ENCODE measurements around the gene IRX6.

IRX6 gene

DNA sequence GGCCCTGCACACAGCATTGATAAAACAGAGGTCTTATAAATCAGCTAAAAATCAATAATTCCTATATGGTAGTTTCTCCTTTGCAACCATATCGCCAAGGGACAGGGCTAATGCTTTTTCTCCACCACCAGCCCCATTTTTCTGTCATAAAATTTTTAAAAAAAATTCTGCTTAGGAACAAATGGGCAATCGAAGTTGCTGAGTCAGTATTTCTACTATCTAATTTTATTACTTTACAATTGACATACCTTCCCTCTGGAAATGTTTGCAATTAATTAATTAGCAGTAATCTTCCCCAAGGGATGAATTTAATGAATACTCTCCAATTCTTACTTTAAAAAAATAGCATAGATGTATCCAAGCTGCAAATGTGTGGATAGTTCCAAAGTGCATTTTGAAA lies 1.7 kb upstream of the IRX6 start:
- DNase-seq (ENCODE audit: low read depth in 2 of 2), result no peak

DNA sequence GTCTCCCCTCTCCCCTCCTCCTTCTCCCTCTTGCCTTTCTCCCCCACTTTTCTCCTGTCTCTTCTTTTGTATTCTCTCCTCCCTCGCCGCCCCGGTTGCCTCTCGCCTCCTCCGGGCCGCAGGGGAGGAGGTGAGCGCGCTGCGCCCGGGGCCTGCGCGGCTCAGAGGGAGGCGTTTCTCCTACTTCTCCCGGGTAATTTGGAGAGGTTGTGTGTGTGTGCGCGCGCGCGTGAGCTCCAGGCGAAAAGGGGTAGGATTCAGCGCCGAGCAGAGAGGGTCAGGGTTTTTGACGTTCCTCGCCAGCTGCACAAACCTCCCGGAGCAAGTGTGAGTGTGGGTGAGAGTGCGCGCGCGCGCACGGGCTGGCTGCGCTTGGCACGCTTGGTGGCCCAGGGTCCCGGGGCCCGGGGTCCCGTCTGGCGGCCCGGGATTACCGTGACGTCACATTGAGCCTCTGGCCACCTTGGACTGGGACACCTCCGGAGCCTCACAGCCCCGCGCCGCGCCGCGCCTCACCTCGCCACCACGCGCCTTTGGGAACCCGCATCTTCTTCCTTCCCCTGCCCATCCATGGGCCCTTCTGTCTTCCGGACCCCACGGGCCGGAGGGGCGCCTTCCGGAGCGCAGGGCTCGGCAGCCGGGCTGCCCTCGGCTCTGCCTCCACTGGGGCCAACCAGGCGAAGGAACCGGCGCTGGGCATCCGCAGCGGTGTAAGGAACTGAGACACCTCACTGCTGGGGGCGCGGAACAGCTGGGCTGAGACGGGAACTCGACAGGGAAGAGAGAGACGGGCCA lies 479 bp downstream of the IRX6 start:
- no peak for DNase-seq (ENCODE audit: low read depth in 2 of 2)

DNA sequence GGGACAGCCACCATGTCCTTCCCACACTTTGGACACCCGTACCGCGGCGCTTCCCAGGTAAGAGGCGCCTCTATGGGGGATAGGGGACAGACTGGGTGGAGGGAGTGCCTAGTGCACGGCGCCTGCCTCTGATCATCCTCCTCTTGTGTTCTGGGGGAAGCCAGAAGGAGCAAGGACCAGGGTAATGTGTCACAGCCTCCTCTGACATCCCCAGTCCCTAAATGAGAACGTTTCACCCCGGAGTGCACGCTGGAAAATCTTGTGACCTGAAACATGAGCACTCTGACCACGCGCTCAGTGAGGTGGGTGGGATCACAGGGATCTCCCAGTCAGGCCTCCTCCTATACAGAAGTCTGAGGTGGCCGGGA lies 1.1 kb downstream of the IRX6 start:
- no peak for DNase-seq (ENCODE audit: low read depth in 2 of 2)

DNA sequence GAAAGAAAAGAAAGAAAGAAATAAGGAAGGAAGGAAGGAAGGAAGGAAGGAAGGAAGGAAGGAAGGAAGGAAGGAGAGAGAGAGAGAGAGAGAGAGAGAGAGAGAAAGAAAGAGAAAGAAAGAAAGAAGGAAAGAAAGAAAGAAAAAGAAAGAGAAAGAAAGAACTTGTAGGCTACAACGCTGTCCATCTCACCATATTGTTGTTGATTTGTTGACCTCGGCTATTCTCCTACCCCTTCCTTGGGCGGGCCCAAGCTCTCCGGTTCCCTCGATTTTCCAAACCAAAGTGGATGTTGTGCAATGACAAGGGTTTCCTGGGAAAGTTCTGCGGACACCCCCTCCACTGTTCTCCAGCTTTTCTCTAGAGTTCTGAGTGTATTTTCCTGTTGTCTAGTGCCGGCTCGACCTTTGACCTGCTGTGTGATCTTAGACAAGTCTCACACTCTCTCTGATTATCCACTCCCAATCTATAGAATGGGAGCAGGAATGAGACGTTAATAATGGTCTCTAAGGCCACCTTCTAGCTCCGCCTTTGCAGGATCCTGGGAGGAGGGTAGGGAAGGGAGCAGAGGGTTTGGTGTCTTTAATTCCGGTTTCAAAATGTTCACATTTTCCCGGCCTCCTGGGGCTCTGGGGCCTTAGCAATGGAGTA lies 1.6 kb downstream of the IRX6 start:
- DNase-seq (ENCODE audit: low read depth in 2 of 2), result no peak

DNA sequence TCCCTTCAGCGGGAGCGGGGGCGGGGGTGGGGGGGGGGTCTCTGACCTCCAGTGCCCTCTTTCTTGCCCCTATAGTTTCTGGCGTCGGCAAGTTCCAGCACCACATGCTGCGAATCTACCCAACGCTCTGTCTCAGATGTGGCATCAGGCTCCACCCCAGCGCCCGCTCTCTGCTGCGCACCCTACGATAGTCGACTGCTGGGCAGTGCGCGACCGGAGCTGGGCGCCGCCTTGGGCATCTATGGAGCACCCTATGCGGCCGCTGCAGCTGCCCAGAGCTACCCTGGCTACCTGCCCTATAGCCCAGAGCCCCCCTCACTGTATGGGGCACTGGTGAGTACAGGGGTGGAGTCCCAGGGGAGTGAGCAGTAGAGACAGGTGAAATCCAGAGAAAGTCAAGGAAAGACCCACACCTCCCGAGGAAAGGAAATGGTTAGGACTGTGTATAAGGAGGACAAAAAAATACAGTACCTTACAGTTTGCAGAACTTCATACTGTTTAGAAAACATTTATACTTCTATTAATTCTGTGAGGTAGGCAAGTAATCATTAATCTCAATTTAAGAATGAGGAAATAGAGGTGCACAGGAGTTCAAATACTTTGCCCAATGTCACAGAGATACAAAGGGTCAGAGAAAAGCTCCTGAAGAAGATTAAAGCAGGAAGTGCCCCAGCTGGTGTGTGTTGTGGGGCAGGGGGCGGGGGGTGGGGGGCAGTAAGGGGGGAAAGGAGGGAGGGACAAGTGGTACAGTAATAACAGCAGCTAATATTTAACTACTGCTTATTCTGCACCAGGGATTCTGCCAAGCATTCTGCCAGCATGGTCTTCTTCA lies 2.5 kb downstream of the IRX6 start:
- DNase-seq (ENCODE audit: low read depth in 2 of 2), result no peak

DNA sequence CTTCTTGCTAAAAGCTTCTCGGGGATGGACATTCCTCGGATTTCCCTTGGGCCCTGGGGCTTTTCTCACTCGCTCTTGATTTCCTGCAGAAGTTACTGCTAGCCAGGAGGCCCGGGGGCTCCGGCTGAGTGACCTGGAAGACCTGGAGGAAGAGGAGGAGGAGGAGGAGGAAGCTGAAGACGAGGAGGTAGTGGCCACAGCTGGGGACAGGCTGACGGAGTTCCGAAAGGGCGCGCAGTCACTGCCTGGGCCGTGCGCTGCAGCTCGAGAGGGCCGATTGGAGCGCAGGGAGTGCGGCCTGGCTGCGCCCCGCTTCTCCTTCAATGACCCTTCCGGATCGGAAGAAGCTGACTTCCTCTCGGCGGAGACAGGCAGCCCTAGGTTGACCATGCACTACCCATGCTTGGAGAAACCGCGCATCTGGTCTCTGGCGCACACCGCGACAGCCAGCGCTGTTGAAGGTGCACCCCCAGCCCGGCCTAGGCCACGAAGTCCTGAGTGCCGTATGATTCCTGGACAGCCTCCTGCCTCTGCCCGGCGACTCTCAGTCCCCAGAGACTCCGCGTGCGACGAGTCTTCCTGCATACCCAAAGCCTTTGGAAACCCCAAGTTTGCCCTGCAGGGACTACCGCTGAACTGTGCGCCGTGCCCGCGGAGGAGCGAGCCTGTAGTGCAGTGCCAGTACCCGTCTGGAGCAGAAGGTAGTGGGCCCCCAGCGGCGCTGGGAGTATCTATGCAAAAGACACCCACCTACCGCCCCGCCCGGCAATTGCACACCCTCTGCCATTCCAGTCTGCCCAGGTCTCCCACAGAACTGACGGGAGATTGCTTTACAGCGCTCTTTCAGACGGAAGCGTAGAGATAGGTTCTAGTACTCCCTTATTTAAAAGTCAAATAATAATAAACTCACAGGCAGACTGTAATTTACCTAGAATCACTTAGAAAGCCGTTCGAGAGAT lies 4.9 kb downstream of the IRX6 start:
- no peak for DNase-seq (ENCODE audit: low read depth in 2 of 2)

DNA sequence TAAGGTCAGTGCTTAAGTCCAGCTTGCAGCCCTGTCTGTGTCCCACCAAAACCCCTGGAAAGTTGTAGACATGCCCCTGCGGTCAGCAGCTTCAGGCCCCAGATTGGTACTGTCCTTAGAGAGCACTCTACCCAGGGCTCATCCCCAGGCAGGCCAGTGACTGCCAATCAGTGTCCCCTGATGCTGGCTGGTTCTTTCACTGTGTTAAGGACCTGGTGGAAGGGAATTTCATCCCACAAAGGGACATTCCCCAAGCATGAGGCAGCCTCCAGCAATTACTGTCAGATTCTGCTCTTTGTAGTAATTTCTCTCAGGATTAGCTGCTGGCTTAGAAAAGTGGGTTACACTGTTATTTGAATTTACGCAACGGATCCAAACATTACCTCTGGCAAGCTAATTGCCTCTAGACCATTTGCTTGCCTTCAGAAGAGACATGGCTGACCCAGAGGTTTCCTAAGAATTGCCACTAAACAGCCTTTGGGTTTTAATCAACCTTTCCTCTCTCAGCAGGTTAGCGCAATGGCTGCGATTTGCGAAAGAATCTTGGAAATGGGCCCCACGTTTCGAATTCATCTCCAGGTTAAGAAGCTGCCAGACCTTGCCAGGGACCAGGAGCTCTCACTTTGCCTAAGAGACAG lies 5.9 kb downstream of the IRX6 start:
- DNase-seq (ENCODE audit: low read depth in 2 of 2), result no peak

DNA sequence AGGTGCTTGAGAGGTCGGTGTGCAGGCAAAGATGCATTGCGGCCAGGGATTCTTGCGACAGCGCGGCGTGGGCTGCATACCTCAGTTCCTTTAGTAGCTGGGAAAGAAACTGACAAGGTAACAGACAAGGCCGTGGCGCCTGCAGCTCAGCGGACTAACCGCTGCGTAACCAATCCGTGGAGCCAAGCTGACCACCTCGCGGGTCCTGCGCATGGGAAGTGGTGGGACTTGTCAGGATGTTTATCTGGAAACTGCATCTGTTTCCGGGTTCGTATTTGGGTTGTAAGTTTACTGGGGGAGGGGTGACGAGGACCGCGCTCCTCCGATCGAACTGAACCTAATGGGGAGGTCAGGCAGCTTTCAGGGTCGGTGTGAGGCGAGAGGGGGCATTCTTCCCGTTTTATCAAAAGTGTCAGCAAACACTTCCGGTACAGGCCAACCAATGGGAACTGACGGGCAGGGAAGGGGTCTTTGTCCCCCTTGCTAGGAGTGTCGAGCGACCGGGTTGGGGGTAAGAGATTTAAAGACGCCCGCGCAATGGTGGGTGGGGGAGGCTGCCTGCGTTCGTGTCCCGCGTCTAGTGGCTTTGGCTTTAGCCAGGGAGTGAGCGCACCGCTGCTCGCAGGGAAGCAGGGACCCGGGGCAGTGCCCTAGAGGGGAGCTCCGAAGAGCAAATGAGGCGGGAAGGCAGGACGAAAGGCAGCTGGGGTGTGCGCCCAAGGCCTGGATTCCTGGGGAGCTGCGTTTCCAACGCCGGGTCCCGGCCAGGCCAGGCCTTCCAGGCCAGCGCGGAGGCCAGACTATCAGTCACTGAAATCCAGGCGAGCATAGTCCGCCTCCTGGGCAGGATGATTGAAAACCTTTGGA lies 7.0 kb downstream of the IRX6 start:
- no peak for DNase-seq (ENCODE audit: low read depth in 2 of 2)

DNA sequence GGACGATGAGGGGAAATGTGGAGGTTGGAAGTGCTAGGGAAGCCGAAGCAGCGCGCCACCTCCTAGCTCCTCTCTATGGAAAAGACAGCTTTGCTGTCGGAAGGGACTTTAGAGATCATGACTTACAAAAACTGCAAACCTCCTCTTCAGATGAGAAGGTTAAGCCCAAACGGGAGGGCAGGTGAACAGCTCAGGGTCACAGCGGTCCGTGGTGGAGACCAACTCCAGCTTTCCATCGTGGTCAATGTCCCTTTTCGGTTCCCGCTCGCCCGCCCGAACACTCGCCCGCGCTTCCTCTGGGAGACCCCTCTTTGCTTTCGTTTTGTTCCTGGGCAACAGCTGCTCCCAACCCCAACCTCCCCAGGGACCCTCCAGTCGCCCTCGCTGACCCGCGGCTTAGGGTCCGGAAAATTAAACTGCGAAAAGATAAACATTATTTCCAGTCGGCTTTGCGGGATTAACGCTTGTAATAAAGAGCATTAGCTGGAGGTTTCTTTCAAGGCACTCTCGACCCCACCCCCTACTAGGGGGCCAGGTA lies 7.7 kb downstream of the IRX6 start:
- DNase-seq (ENCODE audit: low read depth in 2 of 2), result no peak

DNA sequence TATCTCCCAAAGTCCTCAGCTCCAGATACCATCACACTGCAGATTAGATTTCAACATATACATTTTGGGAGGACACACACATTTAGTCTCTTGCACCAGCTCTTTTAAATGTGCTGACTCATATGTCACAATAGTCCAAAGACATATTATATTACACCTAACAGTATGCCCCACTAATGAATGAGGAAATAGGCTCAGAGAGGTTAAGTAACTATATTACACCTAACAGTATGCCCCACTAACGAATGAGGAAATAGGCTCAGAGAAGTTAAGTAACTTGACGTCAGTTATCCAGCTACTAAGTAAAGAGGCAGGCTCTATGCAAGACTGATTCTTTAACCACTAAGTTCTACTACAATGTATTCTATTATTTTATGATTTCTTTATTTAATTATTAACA lies 9.7 kb downstream of the IRX6 start:
- no peak for DNase-seq (ENCODE audit: low read depth in 2 of 2)

DNA sequence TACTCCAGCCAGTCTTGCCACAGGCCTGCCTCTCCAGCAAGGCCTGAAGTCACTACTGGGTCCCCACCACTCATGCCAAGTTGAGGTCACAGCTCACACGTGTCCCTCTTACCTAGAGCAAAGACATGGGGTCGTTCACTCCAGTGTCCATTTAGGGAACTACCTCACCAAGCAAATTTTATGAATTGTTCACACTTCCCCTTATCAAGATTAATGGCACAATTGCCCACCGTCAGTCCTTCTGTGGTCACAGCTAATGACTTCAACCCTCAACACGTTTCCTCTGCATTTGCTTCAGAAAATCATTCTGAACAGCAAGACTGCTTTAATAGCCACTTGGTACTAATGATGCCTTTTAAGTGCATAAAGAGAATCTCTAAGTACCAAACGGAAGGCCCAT lies 14.6 kb downstream of the IRX6 start:
- DNase-seq (ENCODE audit: low read depth in 2 of 2), result no peak

DNA sequence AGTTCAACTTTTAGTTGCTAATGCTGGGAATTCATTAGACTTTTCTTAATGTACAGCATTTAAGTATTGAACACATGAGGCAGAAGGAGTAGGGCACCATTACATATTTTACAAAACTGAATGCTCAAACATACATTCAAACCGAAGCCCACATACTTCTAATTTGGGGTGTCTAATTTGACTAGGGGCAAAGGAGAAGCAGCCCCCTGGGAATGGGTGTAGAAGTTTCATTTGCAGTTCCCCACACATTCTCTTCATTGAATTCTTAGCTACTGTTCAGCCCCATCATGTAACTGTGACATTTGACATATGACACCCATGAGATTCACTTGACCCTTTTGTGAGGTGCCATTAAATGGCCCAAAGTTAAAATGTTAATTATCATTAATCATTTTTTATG lies 16.4 kb downstream of the IRX6 start:
- DNase-seq (ENCODE audit: low read depth in 2 of 2), result no peak

DNA sequence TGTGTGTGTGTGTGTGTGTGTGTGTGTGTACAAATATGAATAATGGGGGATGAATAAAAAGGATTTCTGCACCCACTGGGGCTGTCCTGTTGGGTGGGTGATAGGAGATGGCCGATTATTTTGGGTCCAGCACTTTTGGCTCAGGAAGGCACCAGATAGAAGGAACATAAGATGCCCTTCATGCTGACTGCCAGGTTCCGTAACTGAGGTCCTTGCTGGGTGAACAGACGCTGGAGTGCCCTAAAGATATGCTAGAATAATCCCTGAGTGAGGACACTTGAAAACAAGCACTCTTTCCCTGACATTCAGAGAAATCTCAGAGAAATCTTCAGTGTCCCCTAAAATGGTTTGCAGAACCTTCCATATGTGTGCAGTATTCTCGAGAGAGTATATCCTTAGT lies 17.7 kb downstream of the IRX6 start:
- no peak for DNase-seq (ENCODE audit: low read depth in 2 of 2)

DNA sequence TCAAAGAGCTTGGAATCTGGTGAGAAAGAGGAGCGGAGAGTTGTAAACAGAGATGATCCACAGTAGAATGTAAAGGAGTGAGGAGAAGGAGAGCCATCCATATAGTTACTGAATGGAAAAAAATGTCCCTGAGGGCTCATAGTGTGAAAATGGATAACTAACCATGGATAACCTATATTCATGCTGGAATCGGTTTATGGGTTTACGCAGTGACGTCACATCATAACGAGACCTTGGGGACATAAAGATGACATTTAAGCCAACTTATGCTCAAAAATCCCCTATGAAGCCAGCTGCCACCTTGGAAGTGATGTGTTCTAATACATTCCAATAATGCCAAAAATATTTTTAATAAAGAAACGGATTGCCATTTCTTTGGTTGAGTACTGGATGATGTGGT lies 22.5 kb downstream of the IRX6 start:
- no peak for DNase-seq (ENCODE audit: low read depth in 2 of 2)

DNA sequence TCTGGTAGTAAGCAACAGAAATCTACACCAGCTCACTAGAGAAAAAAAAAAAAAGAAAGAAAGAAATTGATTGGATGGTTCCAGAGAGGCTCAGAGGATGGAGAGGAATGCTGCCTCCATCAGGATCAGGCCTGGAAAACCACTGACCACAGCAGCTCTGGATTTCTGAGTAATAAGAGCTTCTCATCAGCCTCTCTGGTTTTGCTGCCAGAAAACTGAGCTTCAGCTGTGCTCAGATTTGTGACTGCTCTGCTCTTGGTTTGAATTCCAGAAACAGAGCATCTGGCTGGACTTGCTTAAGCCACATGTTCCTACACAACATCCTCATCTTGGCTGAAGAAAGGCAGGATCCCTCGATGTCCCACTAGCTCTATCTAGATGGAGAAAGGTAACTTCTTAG lies 25.9 kb downstream of the IRX6 start:
- DNase-seq (ENCODE audit: low read depth in 2 of 2), result no peak

DNA sequence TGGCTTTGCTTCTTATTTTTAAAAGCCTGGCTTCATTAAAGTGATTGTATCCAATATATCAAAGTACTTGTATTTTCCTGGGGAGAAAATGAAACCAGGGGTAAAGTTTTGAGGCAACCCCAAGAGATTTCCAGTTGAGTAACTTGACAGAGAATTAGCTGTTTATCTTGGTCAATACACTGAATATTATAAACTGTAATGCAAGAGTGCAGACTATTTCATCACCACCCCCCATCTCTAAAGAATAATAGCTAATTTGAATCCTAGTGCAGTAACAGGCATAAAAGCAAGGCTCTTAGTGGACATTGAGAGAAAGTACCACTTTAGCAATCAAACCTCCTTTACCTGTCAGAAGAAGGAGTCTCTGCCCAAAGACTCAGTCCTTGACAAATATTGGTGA lies 27.0 kb downstream of the IRX6 start:
- no peak for DNase-seq (ENCODE audit: low read depth in 2 of 2)

DNA sequence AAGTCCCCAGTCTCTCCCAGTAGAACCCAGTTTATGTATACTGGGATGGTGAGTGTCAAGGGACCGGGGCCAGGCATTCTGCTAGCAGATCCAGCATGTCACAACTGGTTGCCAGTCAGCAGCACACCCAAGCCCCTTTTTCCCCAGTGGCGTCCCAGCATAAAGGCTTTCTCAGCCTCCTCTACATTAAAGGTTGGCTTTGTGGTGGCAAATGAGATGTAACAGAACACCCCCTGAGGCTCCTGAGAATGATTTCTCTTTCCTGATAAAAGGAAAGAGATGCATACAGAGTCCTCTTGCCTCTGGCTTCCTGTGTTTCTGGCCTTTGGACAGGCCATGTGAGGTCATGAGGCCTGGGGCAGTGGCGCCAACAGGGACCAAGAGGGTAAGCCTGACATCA lies 27.9 kb downstream of the IRX6 start:
- no peak for DNase-seq (ENCODE audit: low read depth in 2 of 2)

DNA sequence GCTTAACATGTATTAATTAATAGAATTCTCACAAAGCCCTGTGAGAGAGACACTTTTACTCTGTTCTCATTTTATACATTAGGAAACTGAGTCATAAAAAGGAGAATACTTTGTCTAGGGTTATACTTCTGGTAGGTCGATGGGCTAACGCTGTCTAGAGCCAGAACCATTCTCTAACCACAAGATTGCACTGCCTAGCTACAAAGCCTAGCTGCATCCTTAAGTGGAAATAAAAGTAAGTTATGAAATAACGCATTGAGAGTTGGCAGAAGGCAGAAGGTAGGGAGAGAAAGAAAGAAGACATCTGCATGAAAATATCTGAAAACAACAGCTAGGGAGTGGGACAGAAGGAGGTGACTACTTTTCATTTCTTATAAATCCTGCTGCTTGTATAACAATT lies 33.2 kb downstream of the IRX6 start:
- no peak for DNase-seq (ENCODE audit: low read depth in 2 of 2)

DNA sequence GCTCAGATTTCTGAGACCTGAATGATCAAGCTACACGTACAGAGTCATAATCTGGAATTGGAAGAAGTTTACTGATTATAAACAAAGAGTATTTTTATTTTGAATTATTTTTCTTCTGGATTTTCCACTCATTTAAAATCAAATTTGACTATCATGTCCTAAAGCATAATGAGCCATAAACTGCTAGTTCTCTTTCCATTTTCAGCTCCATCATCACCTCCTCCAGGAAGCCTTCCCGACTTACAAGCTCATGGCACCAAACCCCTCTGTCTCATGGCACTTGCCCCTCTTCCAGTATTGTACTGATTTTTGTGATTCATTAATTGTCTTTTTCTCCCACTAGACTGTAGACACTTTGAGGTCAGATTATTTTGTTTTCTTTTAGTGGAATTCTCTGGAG lies 35.9 kb downstream of the IRX6 start:
- no peak for DNase-seq (ENCODE audit: low read depth in 2 of 2)

DNA sequence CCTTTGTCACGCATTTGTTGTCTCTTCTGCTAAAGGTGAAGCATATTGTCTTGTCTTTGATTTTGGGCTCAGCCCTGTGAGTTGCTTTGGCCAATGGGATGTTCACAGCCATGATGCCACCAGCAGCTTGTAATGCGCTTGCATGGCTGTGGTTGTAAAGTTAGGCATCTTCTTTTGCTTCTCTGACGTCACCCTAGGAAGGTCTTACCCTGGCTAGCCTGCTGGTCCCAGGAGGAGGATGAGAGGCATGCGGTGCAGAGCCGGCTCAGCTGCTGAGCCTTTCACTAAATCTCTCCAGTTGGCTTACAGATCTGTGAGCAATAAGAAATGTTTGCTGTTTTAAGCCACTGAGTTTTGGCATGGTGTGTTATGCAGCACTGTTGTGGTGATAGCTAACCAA lies 40.8 kb downstream of the IRX6 start:
- no peak for DNase-seq (ENCODE audit: low read depth in 2 of 2)
